HFFc6 (cell line): ENCODE data around the gene PPP4R3A. TPM values are rescaled to one million over a fixed set of nuclear protein-coding genes. Genes with fewer than 3 reads are reported as not detected.

Source experiments
- DNase-seq: peaks from one replicate; pipeline ENCODE4 v3.0.0-alpha.2; 2018
- H3K27ac Mint-ChIP-seq: 2 replicates; pipeline ENCODE4 v1.8.0; 2020; ENCODE audit warnings: mild to moderate bottlenecking, mixed read lengths
- H3K27me3 Mint-ChIP-seq: 2 replicates; pipeline ENCODE4 v1.8.0; 2021; ENCODE audit warnings: mild to moderate bottlenecking, moderate library complexity, mixed read lengths; ENCODE audit not compliant: insufficient read depth
- H3K36me3 Mint-ChIP-seq: 2 replicates; pipeline ENCODE4 v1.8.0; 2021; ENCODE audit warnings: low read depth, mixed read lengths
- H3K4me1 Mint-ChIP-seq: 2 replicates; pipeline ENCODE4 v1.8.0; 2020; ENCODE audit warnings: low read depth, mixed read lengths
- H3K4me3 Mint-ChIP-seq: 2 replicates; pipeline ENCODE4 v1.8.0; 2020; ENCODE audit warnings: mild to moderate bottlenecking, moderate library complexity, mixed read lengths
- H3K9me3 Mint-ChIP-seq: 2 replicates; pipeline ENCODE4 v1.8.0; 2020; ENCODE audit warnings: mild to moderate bottlenecking, mixed read lengths
- total RNA-seq, 6 experiments: library from RNA; stranded (reverse); fragmentation: NEBNext Ultra II Directional; extraction: Animal tissue kit (Norgen Biotek cat#: 25700); gene quantifications; 2 replicates in 1 of 6; 3 replicates in 5 of 6; pipeline ENCODE4 v1.2.3, GENCODE V29; 2021
- TF ChIP-seq, protein P1 (sequence below): fragments of 200-600 bp; sonication (generic); IDR thresholded peaks from 2 replicates; pipeline ENCODE4 v1.5.0; 2021; ENCODE audit warnings: antibody characterized with exemption, mild to moderate bottlenecking

Gene PPP4R3A
- total RNA-seq, 6 experiments from 2014 or later, result 49.0 to 55.6 (median 53.3) TPM

DNA sequence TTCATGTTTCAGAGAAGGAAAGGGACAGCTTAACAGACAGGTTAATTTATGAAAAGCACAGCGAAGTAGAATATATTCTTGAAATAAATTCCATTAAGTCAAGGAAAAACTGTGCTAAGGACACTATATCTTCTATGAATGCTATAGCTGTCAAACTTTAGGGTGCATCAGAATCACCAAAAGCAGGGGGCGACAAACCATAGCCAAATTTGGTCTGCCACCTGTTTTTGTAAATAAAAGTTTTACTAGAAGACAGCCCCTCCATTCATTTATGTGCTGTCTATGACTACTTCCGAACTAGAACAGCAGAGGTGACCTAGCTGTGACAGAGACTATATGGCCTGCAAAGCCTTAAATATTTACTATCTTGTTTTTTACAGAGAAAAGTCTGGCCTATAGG, 25.9 kb downstream of the PPP4R3A start:
- no peaks in the 10 kb centered on the region for H3K27me3 Mint-ChIP-seq
- H3K36me3 Mint-ChIP-seq, result peaks cover 38% of the 10 kb centered on the region
- no peak for DNase-seq
- peaks cover 35% of the 10 kb centered on the region for H3K4me1 Mint-ChIP-seq
- no peak overlapping the region for H3K27ac Mint-ChIP-seq
- no peaks in the 10 kb centered on the region for H3K9me3 Mint-ChIP-seq
- H3K4me3 Mint-ChIP-seq, result no peak overlapping the region
- TF ChIP-seq, protein P1, sequence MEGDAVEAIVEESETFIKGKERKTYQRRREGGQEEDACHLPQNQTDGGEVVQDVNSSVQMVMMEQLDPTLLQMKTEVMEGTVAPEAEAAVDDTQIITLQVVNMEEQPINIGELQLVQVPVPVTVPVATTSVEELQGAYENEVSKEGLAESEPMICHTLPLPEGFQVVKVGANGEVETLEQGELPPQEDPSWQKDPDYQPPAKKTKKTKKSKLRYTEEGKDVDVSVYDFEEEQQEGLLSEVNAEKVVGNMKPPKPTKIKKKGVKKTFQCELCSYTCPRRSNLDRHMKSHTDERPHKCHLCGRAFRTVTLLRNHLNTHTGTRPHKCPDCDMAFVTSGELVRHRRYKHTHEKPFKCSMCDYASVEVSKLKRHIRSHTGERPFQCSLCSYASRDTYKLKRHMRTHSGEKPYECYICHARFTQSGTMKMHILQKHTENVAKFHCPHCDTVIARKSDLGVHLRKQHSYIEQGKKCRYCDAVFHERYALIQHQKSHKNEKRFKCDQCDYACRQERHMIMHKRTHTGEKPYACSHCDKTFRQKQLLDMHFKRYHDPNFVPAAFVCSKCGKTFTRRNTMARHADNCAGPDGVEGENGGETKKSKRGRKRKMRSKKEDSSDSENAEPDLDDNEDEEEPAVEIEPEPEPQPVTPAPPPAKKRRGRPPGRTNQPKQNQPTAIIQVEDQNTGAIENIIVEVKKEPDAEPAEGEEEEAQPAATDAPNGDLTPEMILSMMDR, result peak; percentile 52

DNA sequence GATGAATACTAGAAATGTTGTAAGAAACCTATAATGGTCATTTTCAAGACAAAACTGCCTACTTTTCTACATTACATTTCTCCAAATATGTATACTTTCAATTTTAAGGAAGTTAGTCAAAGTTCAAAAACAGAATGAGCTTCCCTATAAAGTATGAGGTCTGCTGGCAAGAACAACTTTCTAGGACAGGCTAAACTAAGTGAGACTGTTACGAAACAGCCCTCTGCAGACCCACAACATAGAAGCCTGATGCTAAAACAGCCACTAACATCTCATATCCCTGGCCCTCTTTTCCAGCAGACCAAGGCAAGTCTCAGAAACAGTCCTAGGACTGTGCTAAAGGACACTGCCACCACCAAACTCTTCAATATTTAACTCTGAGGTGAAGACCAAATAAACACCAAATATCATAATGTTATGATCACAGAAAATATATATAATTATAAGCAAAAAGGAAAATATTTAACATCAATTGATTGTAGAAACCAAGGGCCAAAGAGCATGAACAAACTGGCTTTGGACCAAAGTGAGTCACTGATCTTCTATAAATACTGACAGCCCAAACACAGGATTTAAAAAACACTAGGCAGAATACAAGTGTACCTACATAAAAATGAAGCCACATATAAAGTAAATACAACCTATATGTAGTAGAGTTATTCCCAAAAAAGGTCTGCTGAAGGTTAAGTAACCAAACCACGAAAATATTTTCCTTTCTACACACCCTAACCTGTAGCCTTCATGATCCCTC, 27.7 kb downstream of the PPP4R3A start:
- Mint-ChIP-seq H3K36me3 (peaks cover 48% of the 10 kb centered on the region), H3K4me1 (peaks cover 35% of the 10 kb centered on the region), H3K4me3 (no peak overlapping the region), H3K27ac (peak overlapping the region; percentile 51), H3K9me3 (no peaks in the 10 kb centered on the region), H3K27me3 (no peaks in the 10 kb centered on the region)
- TF ChIP-seq, protein P1, result no peak
- no peak for DNase-seq

DNA sequence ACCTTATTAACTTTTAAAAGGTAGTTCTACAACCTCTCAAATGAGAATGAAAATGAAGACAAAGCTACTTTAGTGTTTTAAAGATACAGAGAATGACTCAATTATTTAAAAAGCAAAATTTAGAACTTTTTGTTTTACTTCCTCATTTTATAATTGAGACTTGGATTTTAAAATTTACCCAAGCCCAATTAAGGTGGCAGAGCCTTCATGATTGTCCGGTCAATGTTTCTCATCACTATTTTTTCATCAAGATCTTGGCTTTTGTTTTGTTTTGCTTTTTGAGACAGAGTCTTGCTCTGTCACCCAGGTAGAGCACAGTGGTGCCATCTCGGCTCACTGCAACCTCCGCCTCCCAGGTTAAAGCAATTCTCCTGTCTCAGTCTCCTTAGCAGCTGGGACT, 32.7 kb downstream of the PPP4R3A start:
- no peaks in the 10 kb centered on the region for H3K9me3 Mint-ChIP-seq
- peaks cover 56% of the 10 kb centered on the region for H3K36me3 Mint-ChIP-seq
- TF ChIP-seq, protein P1, result no peak
- no peak for DNase-seq
- no peaks in the 10 kb centered on the region for H3K27me3 Mint-ChIP-seq
- peaks cover 10% of the 10 kb centered on the region for H3K4me1 Mint-ChIP-seq
- no peak overlapping the region for H3K4me3 Mint-ChIP-seq
- H3K27ac Mint-ChIP-seq, result no peak overlapping the region

DNA sequence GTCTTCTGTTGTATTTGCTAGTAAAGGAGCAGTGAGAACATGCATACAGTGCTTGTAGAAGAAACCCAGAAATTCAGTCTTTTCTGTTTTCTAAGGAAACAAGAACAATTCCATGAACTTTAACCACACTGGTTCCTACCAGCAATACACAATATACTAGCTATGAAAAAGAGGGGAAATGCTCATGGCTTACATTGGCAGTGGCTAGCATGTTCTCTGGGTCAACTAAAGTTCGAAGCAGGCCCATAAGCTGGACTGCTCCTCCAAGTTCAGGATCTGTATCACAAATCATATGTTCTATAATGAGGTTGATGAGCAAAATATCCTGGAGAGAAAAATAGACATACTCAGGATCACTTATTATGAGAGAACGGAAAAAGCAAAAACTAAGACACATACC, 37.1 kb downstream of the PPP4R3A start:
- no peak for DNase-seq
- no peak overlapping the region for H3K4me3 Mint-ChIP-seq
- H3K4me1 Mint-ChIP-seq, result no peaks in the 10 kb centered on the region
- TF ChIP-seq, protein P1, result no peak
- peaks cover 57% of the 10 kb centered on the region for H3K36me3 Mint-ChIP-seq
- no peak overlapping the region for H3K27ac Mint-ChIP-seq
- no peaks in the 10 kb centered on the region for H3K9me3 Mint-ChIP-seq
- no peaks in the 10 kb centered on the region; the same call in 1 of the 2 replicates for H3K27me3 Mint-ChIP-seq

DNA sequence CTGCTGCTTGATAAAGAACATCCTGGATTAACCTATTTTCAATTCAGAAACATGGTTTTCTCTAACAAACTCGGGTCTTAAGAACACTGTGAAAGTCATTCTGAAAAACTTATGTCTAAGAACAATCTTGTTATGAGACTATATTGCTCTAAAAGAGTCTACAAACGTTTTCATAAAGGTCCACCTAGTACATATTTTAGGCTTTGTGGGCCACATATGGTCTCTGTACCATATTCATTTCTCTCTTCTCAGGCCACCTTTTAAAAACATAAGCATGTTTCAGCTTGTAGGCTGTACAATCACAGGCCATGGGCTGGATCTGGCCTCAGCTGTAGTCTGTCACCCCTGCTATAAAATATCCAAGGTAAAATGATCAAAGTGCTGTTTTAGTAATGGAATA, 39.9 kb downstream of the PPP4R3A start:
- TF ChIP-seq, protein P1, result no peak
- H3K27ac Mint-ChIP-seq, result no peak overlapping the region

More for the DNA sequence above, 39.9 kb downstream of the PPP4R3A start:
- no peaks in the 10 kb centered on the region for H3K4me1 Mint-ChIP-seq
- no peak overlapping the region for H3K4me3 Mint-ChIP-seq
- no peak for DNase-seq
- H3K27me3 Mint-ChIP-seq, result no peaks in the 10 kb centered on the region; the same call in 1 of the 2 replicates
- H3K9me3 Mint-ChIP-seq, result no peaks in the 10 kb centered on the region
- peaks cover 52% of the 10 kb centered on the region for H3K36me3 Mint-ChIP-seq
